ENCODE data around the gene ARSB.

DNA sequence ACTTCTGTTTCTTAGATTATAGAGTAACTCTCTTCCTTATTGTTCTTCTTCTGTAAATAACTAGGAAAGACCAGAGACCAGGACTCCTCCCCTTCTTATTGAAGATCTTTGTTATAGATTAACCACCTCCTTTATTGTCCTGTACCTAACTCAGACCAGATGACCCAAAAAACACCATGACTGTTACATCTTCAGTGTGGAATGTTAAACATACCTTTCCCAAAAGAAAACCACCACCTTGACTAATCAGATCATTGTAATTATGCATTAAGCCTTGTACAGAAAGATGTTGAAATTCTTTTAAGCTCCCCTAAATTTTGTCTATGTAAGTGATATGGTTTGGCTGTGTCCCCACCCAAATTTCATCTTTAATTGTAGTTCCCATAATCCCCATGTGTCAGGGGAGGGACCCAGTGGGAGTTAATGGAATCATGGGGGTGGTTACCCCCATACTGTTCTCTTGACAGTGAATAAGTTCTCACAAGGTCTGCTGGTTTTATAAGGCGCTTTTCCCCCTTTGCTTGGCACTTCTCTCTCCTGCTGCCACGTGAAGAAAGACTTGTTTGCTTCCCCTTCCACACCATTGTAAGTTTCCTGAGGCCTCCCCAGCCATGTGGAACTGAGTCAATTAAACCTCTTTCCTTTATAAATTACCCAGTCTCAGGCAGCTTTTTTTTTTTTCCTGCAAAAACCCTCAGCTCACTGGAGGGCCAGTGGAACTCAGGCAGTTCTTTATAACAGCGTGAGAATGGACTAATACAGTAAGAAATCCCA is 26.3 kb downstream of the ARSB start:
- TF ChIP-seq CTCF (IDR thresholded peaks at IDR 0.05) (no peak), POLR2A (IDR thresholded peaks at IDR 0.05) (no peak), EP300 (IDR thresholded peaks at IDR 0.05) (no peak), POLR2AphosphoS5 (IDR thresholded peaks at IDR 0.05) (no peak)

Data from upper lobe of left lung (tissue), 4 donors.